ENCODE measurements around the gene SPDYC. TPM values are rescaled to one million over a fixed set of nuclear protein-coding genes. Genes with fewer than 3 reads are reported as not detected.

The SPDYC gene
- total RNA-seq, 1 donor from 2014 or later = not detected

- DNase-seq (ENCODE audit: low read depth) = no peak
- no peak overlapping the region for H3K9ac ChIP-seq (ENCODE audit: low read length)
- H3K27ac ChIP-seq (ENCODE audit: low read depth, low read length) = no peak overlapping the region
- H3K27me3 Mint-ChIP-seq (ENCODE audit: low read depth, unreplicated experiment) = no peaks in the 10 kb centered on the region
- no peak overlapping the region for H3K4me3 ChIP-seq (ENCODE audit: insufficient read depth, low read depth, low read length)
- no peak overlapping the region for H3K27ac Mint-ChIP-seq (ENCODE audit: unreplicated experiment)
- no peak for TF ChIP-seq EZH2 (IDR thresholded peaks at IDR 0.05; ENCODE audit: insufficient read depth, low read length)
- no peak for TF ChIP-seq CTCF (IDR thresholded peaks at IDR 0.05; ENCODE audit: insufficient read depth, low read depth, low read length)
- H3K27me3 ChIP-seq (ENCODE audit: insufficient read depth, low read length) = no peaks in the 10 kb centered on the region
- FAIRE-seq = no peak
- H2AFZ ChIP-seq (ENCODE audit: low read depth, low read length) = no peak overlapping the region
- H3K36me3 ChIP-seq (ENCODE audit: insufficient read depth, low read length) = peaks cover 13% of the 10 kb centered on the region
- no peaks in the 10 kb centered on the region for H3K9me3 Mint-ChIP-seq (ENCODE audit: unreplicated experiment)
- H3K4me3 Mint-ChIP-seq (ENCODE audit: unreplicated experiment) = no peak overlapping the region
- no peaks in the 10 kb centered on the region for H3K79me2 ChIP-seq (ENCODE audit: insufficient read depth, low read length)
- peaks cover 25% of the 10 kb centered on the region for H3K36me3 Mint-ChIP-seq (ENCODE audit: low read depth, unreplicated experiment)
- no peak overlapping the region for H3K4me2 ChIP-seq (ENCODE audit: low read length)
- H3K4me1 ChIP-seq (ENCODE audit: insufficient read depth, low read length) = peaks cover 9% of the 10 kb centered on the region
- no peaks in the 10 kb centered on the region for H3K9me3 ChIP-seq (ENCODE audit: insufficient read depth, low read depth, low read length)
- H3K4me1 Mint-ChIP-seq (ENCODE audit: low read depth, unreplicated experiment) = peaks cover 2% of the 10 kb centered on the region
- peaks cover 38% of the 10 kb centered on the region for H4K20me1 ChIP-seq (ENCODE audit: insufficient read depth, low read length)
Observed at GRCh38 chr11:65207918-65208784, 38.1 kb downstream of the SPDYC start.

GRCh38 chr11:65208785-65209710 lies 39.0 kb downstream of the SPDYC start:
- Histone ChIP-seq H4K20me1 (ENCODE audit: insufficient read depth, low read length) (peaks cover 38% of the 10 kb centered on the region), H3K36me3 (ENCODE audit: insufficient read depth, low read length) (peaks cover 13% of the 10 kb centered on the region), H3K9ac (ENCODE audit: low read length) (no peak overlapping the region), H3K79me2 (ENCODE audit: insufficient read depth, low read length) (no peaks in the 10 kb centered on the region), H3K27ac (ENCODE audit: low read depth, low read length) (no peak overlapping the region), H2AFZ (ENCODE audit: low read depth, low read length) (no peak overlapping the region), H3K9me3 (ENCODE audit: insufficient read depth, low read depth, low read length) (no peaks in the 10 kb centered on the region), H3K4me1 (ENCODE audit: insufficient read depth, low read length) (peaks cover 15% of the 10 kb centered on the region), H3K4me3 (ENCODE audit: insufficient read depth, low read depth, low read length) (no peak overlapping the region), H3K27me3 (ENCODE audit: insufficient read depth, low read length) (no peaks in the 10 kb centered on the region), H3K4me2 (ENCODE audit: low read length) (no peak overlapping the region)
- Mint-ChIP-seq H3K9me3 (ENCODE audit: unreplicated experiment) (no peaks in the 10 kb centered on the region), H3K27ac (ENCODE audit: unreplicated experiment) (no peak overlapping the region), H3K4me1 (ENCODE audit: low read depth, unreplicated experiment) (peaks cover 5% of the 10 kb centered on the region), H3K36me3 (ENCODE audit: low read depth, unreplicated experiment) (peaks cover 24% of the 10 kb centered on the region), H3K27me3 (ENCODE audit: low read depth, unreplicated experiment) (no peaks in the 10 kb centered on the region), H3K4me3 (ENCODE audit: unreplicated experiment) (no peak overlapping the region)
- no peak for TF ChIP-seq EZH2 (IDR thresholded peaks at IDR 0.05; ENCODE audit: insufficient read depth, low read length)
- TF ChIP-seq CTCF (IDR thresholded peaks at IDR 0.05; ENCODE audit: insufficient read depth, low read depth, low read length) = no peak
- DNase-seq (ENCODE audit: low read depth) (no peak), FAIRE-seq (no peak)

Measured in astrocyte (in vitro differentiated cells and primary cell).